Naive B cell (primary cell): ENCODE measurements around the gene RDX. TPM values are rescaled to one million over a fixed set of nuclear protein-coding genes. Genes with fewer than 3 reads are reported as not detected.

Experiments
- ATAC-seq, 2 donors: fragments of 150-1000 bp; cut with Tn5 transposase; 2 replicates each; pipeline ENCODE4 v1.10.0; 2021; ENCODE audit warnings: low read depth in 2 of 2, mild to moderate bottlenecking in 2 of 2, moderate library complexity in 2 of 2
- DNase-seq: peaks from one replicate; pipeline ENCODE4 v3.0.0; 2022
- H3K27ac Mint-ChIP-seq, 6 donors: one replicate each; pipeline ENCODE4 v1.8.0; 2020 to 2022; ENCODE audit warnings: mild to moderate bottlenecking in 6 of 6, mixed read lengths in 6 of 6, moderate library complexity in 5 of 6, inconsistent platforms in 2 of 6
- H3K27me3 Mint-ChIP-seq, 3 donors: one replicate each; pipeline ENCODE4 v1.8.0; 2021 to 2022; ENCODE audit warnings: mixed read lengths in 3 of 3, mild to moderate bottlenecking in 1 of 3
- H3K36me3 Mint-ChIP-seq, 2 donors: one replicate each; pipeline ENCODE4 v1.8.0; 2020 to 2022; ENCODE audit warnings: mixed read lengths in 2 of 2, inconsistent platforms in 1 of 2, mild to moderate bottlenecking in 1 of 2
- H3K4me1 Mint-ChIP-seq, 3 donors: one replicate each; pipeline ENCODE4 v1.8.0; 2020 to 2022; ENCODE audit warnings: mixed read lengths in 3 of 3, inconsistent platforms in 1 of 3, mild to moderate bottlenecking in 1 of 3, moderate library complexity in 1 of 3
- H3K4me3 Mint-ChIP-seq, 8 donors: one replicate each; pipeline ENCODE4 v1.8.0; 2020 to 2022; ENCODE audit warnings: mild to moderate bottlenecking in 8 of 8, mixed read lengths in 8 of 8, moderate library complexity in 8 of 8, inconsistent platforms in 2 of 8
- H3K9me3 Mint-ChIP-seq, 7 donors: one replicate each; pipeline ENCODE4 v1.8.0; 2020 to 2022; ENCODE audit warnings: mixed read lengths in 7 of 7, mild to moderate bottlenecking in 5 of 7, inconsistent platforms in 2 of 7, moderate library complexity in 1 of 7
- polyA plus RNA-seq, 6 donors: library from polyadenylated mRNA; unstranded; fragments of 300-500 nt; fragmentation: Illumina TruSeq; gene quantifications; one replicate each; pipeline ENCODE4 v1.2.3, GENCODE V29; 2021; ENCODE audit warnings: low read depth in 6 of 6

Gene RDX
- polyA plus RNA-seq, 6 donors from 2014 or later = 4.1 to 13.7 (median 8.9) TPM

- no peaks in the 10 kb centered on the region for H3K4me1 Mint-ChIP-seq
- no peak overlapping the region for H3K27ac Mint-ChIP-seq
- H3K4me3 Mint-ChIP-seq = no peak overlapping the region
- no peaks in the 10 kb centered on the region for H3K36me3 Mint-ChIP-seq
- no peaks in the 10 kb centered on the region for H3K9me3 Mint-ChIP-seq
- ATAC-seq (no peak), DNase-seq (no peak)
- H3K27me3 Mint-ChIP-seq = peaks cover 0 to 20% (median 0%) of the 10 kb centered on the region in 3 donors
Measured at GRCh38 chr11:110161061-110161460, 135.4 kb downstream of the RDX start.

- DNase-seq = no peak
- no peaks in the 10 kb centered on the region for H3K36me3 Mint-ChIP-seq
- H3K27ac Mint-ChIP-seq = no peak overlapping the region
- no peak overlapping the region for H3K4me3 Mint-ChIP-seq
- peaks cover 0 to 19% (median 0%) of the 10 kb centered on the region in 3 donors for H3K27me3 Mint-ChIP-seq
- no peaks in the 10 kb centered on the region for H3K4me1 Mint-ChIP-seq
- no peaks in the 10 kb centered on the region for H3K9me3 Mint-ChIP-seq
- ATAC-seq = no peak
Measured at GRCh38 chr11:110160437-110160836, 136.0 kb downstream of the RDX start.

GRCh38 chr11:110160016-110160415 is 136.4 kb downstream of the RDX start:
- no peak for DNase-seq
- Mint-ChIP-seq H3K36me3 (no peaks in the 10 kb centered on the region), H3K27me3 (peaks cover 0 to 15% (median 0%) of the 10 kb centered on the region in 3 donors), H3K4me3 (no peak overlapping the region), H3K27ac (no peak overlapping the region), H3K9me3 (no peaks in the 10 kb centered on the region), H3K4me1 (no peaks in the 10 kb centered on the region)
- no peak for ATAC-seq

GRCh38 chr11:110159476-110159875 is 136.9 kb downstream of the RDX start:
- no peak overlapping the region for H3K27ac Mint-ChIP-seq
- no peaks in the 10 kb centered on the region for H3K9me3 Mint-ChIP-seq
- peaks cover 0 to 12% (median 0%) of the 10 kb centered on the region in 3 donors for H3K27me3 Mint-ChIP-seq
- ATAC-seq (no peak), DNase-seq (no peak)
- H3K36me3 Mint-ChIP-seq = no peaks in the 10 kb centered on the region
- H3K4me3 Mint-ChIP-seq = no peak overlapping the region
- no peaks in the 10 kb centered on the region for H3K4me1 Mint-ChIP-seq

DNA sequence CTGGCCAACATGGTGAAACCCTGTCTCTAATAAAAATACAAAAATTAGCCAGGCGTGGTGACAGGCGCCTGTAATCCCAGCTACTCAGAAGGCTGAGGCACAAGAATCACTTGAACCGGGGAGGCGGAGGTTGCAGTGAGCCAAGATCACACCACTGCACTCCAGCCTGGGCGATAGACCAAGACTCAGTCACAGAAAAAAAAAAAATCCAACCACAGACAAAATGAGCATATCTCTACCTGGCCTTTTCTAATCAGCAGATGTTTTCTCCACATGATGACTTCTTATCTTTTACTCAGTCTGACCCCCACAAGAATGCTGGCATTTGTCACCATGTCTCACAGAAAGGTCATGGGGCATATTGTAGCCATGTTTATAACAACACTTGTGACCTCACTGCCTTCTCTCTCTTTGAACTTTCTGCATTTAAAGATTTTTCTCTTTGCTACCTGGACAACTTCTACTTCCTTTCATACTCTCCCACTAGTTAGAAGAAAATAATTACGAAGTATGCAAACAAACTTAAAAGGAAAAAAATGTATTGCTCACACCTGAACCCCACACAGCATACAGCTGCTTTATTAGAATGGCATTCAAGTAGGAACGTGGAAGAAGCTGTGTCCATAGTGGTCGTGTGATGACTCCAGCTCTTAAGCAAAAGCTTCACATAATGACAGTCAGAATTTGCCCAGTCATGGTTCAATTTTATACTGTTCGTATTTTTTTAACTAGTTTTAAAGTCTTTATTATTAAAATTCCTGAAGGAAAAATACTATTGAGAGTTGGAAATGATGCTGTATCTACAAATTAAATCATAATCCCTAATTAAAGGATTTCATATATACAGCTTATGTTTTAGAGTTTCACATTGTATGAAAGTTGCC is 137.9 kb downstream of the RDX start:
- no peak overlapping the region for H3K4me3 Mint-ChIP-seq
- H3K4me1 Mint-ChIP-seq = no peaks in the 10 kb centered on the region
- H3K27me3 Mint-ChIP-seq = peaks cover 0 to 12% (median 0%) of the 10 kb centered on the region in 3 donors
- no peaks in the 10 kb centered on the region for H3K36me3 Mint-ChIP-seq
- no peak overlapping the region for H3K27ac Mint-ChIP-seq
- ATAC-seq (no peak), DNase-seq (no peak)
- no peaks in the 10 kb centered on the region for H3K9me3 Mint-ChIP-seq

DNA sequence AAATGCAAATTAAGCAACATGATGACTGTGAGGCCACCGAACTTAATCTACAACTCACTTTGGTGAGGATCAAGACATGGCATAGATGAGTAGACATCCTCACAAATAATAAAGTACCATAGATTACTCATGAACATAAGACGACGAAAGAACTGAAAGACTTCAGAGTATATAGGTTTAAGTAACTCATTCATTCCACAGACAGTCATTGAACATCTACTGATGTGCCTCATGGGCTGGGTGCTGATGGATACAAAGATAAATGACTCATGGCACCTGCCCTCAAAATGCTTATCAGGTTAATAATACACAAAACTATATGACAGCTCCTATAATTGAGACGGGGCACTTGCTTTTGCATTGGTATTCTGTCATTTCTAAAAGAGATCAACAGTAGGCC is 139.9 kb downstream of the RDX start:
- H3K27ac Mint-ChIP-seq = no peak overlapping the region
- DNase-seq (no peak), ATAC-seq (no peak)
- H3K4me1 Mint-ChIP-seq = no peaks in the 10 kb centered on the region
- H3K27me3 Mint-ChIP-seq = peaks cover 0 to 12% (median 0%) of the 10 kb centered on the region in 3 donors
- H3K36me3 Mint-ChIP-seq = no peaks in the 10 kb centered on the region
- H3K4me3 Mint-ChIP-seq = no peak overlapping the region
- no peaks in the 10 kb centered on the region for H3K9me3 Mint-ChIP-seq

DNA sequence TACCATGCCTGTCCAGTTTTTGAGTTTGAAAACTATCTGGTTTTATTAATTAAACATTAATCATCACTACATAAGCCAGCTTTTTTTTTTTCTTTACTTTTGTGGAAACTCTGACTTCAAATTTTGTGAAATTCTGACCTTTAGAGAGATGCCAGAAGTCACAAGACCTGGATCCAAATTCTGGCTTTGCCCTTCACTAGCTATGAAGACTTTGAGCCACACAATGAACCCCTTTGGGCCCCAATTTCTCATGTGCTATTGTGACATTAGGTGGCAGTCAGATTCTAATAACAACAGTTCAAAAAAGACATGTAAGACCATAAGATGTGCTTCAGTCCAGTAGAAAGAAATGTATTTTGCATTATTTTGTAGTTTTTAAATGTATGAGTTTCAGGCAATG is 142.9 kb downstream of the RDX start:
- Mint-ChIP-seq H3K36me3 (no peaks in the 10 kb centered on the region), H3K27me3 (peaks cover 0 to 5% (median 0%) of the 10 kb centered on the region in 3 donors), H3K4me3 (no peak overlapping the region), H3K4me1 (no peaks in the 10 kb centered on the region), H3K27ac (no peak overlapping the region), H3K9me3 (no peaks in the 10 kb centered on the region)
- no peak for DNase-seq
- no peak for ATAC-seq

GRCh38 chr11:110152199-110152598 is 144.2 kb downstream of the RDX start:
- ATAC-seq = no peak
- H3K9me3 Mint-ChIP-seq = no peaks in the 10 kb centered on the region

GRCh38 chr11:110148775-110149744 is 147.4 kb downstream of the RDX start:
- ATAC-seq = no peak
- Mint-ChIP-seq H3K4me1 (no peaks in the 10 kb centered on the region), H3K4me3 (no peak overlapping the region), H3K36me3 (no peaks in the 10 kb centered on the region), H3K27ac (no peak overlapping the region), H3K9me3 (no peaks in the 10 kb centered on the region), H3K27me3 (peaks cover 0 to 16% (median 0%) of the 10 kb centered on the region in 3 donors)
- DNase-seq = no peak

More at GRCh38 chr11:110152199-110152598, 144.2 kb downstream of the RDX start:
- DNase-seq = no peak
- Mint-ChIP-seq H3K4me1 (no peaks in the 10 kb centered on the region), H3K27me3 (no peaks in the 10 kb centered on the region), H3K36me3 (no peaks in the 10 kb centered on the region), H3K27ac (no peak overlapping the region), H3K4me3 (no peak overlapping the region)

- Mint-ChIP-seq H3K9me3 (no peaks in the 10 kb centered on the region), H3K27ac (peak overlapping the region in 1 of 6 donors; percentile 63), H3K36me3 (no peaks in the 10 kb centered on the region), H3K4me1 (no peaks in the 10 kb centered on the region), H3K27me3 (peaks cover 0 to 16% (median 0%) of the 10 kb centered on the region in 3 donors), H3K4me3 (no peak overlapping the region)
- ATAC-seq (no peak), DNase-seq (no peak)
Measured at GRCh38 chr11:110147962-110148709, 148.3 kb downstream of the RDX start.

- Mint-ChIP-seq H3K4me1 (no peaks in the 10 kb centered on the region), H3K27me3 (peaks cover 0 to 14% (median 12%) of the 10 kb centered on the region in 3 donors), H3K27ac (no peak overlapping the region), H3K36me3 (no peaks in the 10 kb centered on the region), H3K4me3 (no peak overlapping the region), H3K9me3 (no peaks in the 10 kb centered on the region)
- DNase-seq (no peak), ATAC-seq (no peak)
Measured at GRCh38 chr11:110141812-110142211, 154.6 kb downstream of the RDX start.

- H3K27ac Mint-ChIP-seq = no peak overlapping the region
- H3K27me3 Mint-ChIP-seq = peaks cover under 1 to 8% (median 8%) of the 10 kb centered on the region in 3 donors
- ATAC-seq (no peak), DNase-seq (no peak)
- no peaks in the 10 kb centered on the region for H3K4me1 Mint-ChIP-seq
- no peak overlapping the region for H3K4me3 Mint-ChIP-seq
- no peaks in the 10 kb centered on the region for H3K9me3 Mint-ChIP-seq
- no peaks in the 10 kb centered on the region for H3K36me3 Mint-ChIP-seq
Measured at GRCh38 chr11:110134110-110134509, 162.3 kb downstream of the RDX start.

DNA sequence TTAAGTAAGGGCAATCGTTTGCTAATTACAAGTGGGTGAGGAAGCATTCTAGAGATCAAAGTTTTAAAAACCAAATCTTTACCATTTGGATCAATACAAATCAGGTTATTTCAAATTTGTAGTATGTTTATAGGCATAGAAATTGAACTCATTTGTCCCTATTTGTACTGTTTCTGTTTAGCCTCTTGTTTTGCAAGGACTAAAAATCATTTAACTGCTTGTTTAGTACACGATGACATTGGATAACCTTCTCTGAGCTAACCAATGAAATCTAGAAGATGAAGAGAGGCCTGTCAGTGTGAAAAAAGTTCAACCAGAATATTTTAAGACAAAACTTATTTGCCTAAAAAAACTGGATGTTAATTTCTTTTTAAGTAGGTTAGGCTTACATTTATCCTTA is 163.3 kb downstream of the RDX start:
- H3K27me3 Mint-ChIP-seq = peaks cover 0 to 8% (median 8%) of the 10 kb centered on the region in 3 donors
- H3K4me1 Mint-ChIP-seq = no peaks in the 10 kb centered on the region
- H3K9me3 Mint-ChIP-seq = no peaks in the 10 kb centered on the region
- ATAC-seq (no peak), DNase-seq (no peak)
- no peak overlapping the region for H3K4me3 Mint-ChIP-seq
- H3K27ac Mint-ChIP-seq = no peak overlapping the region
- H3K36me3 Mint-ChIP-seq = no peaks in the 10 kb centered on the region
